ENCODE results near the gene B3GNT9. TPM values are rescaled to one million over a fixed set of nuclear protein-coding genes. Genes with fewer than 3 reads are reported as not detected.

The B3GNT9 gene
- total and polyA plus RNA-seq, 2 of the 8 experiments (the other 6 are each of a cell fraction or from before 2014, with no cell fraction given) = 3.5 to 9.0 TPM

DNA sequence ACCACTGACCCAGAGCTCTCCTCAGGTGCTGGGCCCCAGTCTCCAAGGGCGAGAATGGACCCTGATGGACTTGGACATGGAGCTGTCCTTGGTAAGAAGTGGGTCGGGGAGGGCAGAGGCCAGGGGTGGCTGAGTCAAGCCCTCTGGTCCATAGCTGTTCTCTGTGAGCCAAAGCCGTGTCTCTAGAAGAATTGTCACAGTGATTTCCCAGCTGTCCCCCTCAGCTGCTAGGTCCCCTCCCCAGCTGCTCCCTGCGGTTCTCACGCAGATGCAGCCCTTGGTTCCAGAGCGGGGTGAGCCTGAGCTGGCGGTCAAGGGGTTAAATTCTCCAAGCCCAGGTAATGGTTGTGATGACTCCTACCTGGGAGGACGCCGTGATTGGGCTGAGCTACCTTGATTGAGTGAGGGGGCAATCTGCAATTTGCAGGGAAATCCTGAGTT lies 18.2 kb upstream of the B3GNT9 start:
- no peak for FAIRE-seq
- H3K4me2 ChIP-seq (ENCODE audit: insufficient read depth in 1 of 2, low read depth in 2 of 2, low read length in 2 of 2) = peak overlapping the region; percentile 79 to 89
- H3K4me3 ChIP-seq (ENCODE audit: extremely low read depth in 1 of 4, insufficient read depth in 2 of 4, low read depth in 3 of 4, low read length in 4 of 4) = peak overlapping the region; percentile 17 to 65 (median 50); a peak in 7 of 8 replicates

More for the DNA sequence above, 18.2 kb upstream of the B3GNT9 start:
- H3K4me1 ChIP-seq (replicated peaks in 1 of 4; ENCODE audit: control insufficient read depth in 3 of 4, insufficient read depth in 4 of 4, low read length in 3 of 4) = peaks cover 0 to 38% (median 30%) of the 10 kb centered on the region in 4 experiments; a peak in 6 of 7 replicates
- H2BK5ac ChIP-seq (ENCODE audit: low read depth, low read length) = no peak overlapping the region
- H4K8ac ChIP-seq (ENCODE audit: extremely low read depth, insufficient read depth, low read length) = no peak overlapping the region
- H3K4ac ChIP-seq (replicated peaks; ENCODE audit: insufficient read length, low read depth, low read length) = no peak overlapping the region
- H3K79me2 ChIP-seq (ENCODE audit: control insufficient read depth in 1 of 2, insufficient read depth in 2 of 2, low read length in 2 of 2) = no peaks in the 10 kb centered on the region
- ChIA-PET CTCF (ENCODE audit: partially characterized antibody) (interaction anchor here (0.8 to 19.3 kb wide), 26 partner anchors 8 to 256 kb away, joined by 3 to 291 read pairs (median 4); partner anchors contain the start of genes B3GNT9, CES3, ELMO3 and EXOC3L1), POLR2A (ENCODE audit: partially characterized antibody) (interaction anchor here (1.4 to 2.7 kb wide), 2 partner anchors 8 to 20 kb away, joined by 4 to 11 read pairs; partner anchors contain the start of genes FBXL8 and TRADD)
- H3K27ac ChIP-seq (ENCODE audit: low read depth, low read length) = no peak overlapping the region
- 0 out of 2 replicates have a peak overlapping the region, but pooled peaks have one; percentile 31 for H2BK15ac ChIP-seq (ENCODE audit: low read length)
- no peak for TF ChIP-seq BCL11A (IDR thresholded peaks at IDR 0.05; ENCODE audit: low read depth in 2 of 2, low read length in 2 of 2)
- TF ChIP-seq RNF2 (IDR thresholded peaks at IDR 0.05; ENCODE audit: borderline replicate concordance, low read depth, low read length, missing control alignments, poor library complexity, severe bottlenecking) = peak; percentile 11
- 0 out of 2 replicates have a peak overlapping the region, but pooled peaks have one; percentile 71 for H2BK12ac ChIP-seq (ENCODE audit: low read depth, low read length)
- no peak overlapping the region for H3K14ac ChIP-seq (ENCODE audit: insufficient read length)
- H3K79me1 ChIP-seq (ENCODE audit: low read depth, low read length) = peaks cover 2% of the 10 kb centered on the region; the same call in 1 of the 2 replicates
- no peaks in the 10 kb centered on the region for H3K9me3 ChIP-seq (ENCODE audit: insufficient read depth in 2 of 2, low read depth in 1 of 2, low read length in 1 of 2)
- H2BK20ac ChIP-seq (ENCODE audit: low read length) = no peak overlapping the region
- no peak overlapping the region for H4K91ac ChIP-seq (replicated peaks; ENCODE audit: insufficient read length, low read length)
- no peak overlapping the region for H2AFZ ChIP-seq (ENCODE audit: low read length)
- no peak overlapping the region for H2BK120ac ChIP-seq (replicated peaks; ENCODE audit: low read depth, low read length)
- no peak for DNase-seq (ENCODE audit: low read depth in 1 of 2, low spot score in 2 of 2)
- H2AK5ac ChIP-seq (ENCODE audit: low read depth, low read length) = no peak overlapping the region
- peaks cover 16% of the 10 kb centered on the region for H3K23me2 ChIP-seq (ENCODE audit: low read depth, low read length)
- H3K23ac ChIP-seq (ENCODE audit: insufficient read length) = no peak overlapping the region
- 0 out of 2 replicates have a peak overlapping the region, but pooled peaks have one; percentile 44 for H3K18ac ChIP-seq (ENCODE audit: extremely low read depth, low read length)
- H3K27me3 ChIP-seq (replicated peaks in 1 of 4; ENCODE audit: control insufficient read depth in 3 of 4, extremely low read depth in 1 of 4, insufficient read depth in 3 of 4, low read length in 3 of 4) = peaks cover 80 to 97% (median 95%) of the 10 kb centered on the region in 4 experiments
- peaks cover 0 to 4% (median 0%) of the 10 kb centered on the region in 4 experiments; a peak in 1 of 8 replicates for H3K36me3 ChIP-seq (ENCODE audit: control insufficient read depth in 2 of 4, insufficient read depth in 4 of 4, low read length in 3 of 4)
- no peak overlapping the region for H3K56ac ChIP-seq (replicated peaks; ENCODE audit: insufficient read length, low read depth, low read length)
- no peak overlapping the region for H3K9ac ChIP-seq (replicated peaks in 1 of 4; ENCODE audit: extremely low read depth in 1 of 4, low read depth in 3 of 4, low read length in 3 of 4)
- peaks cover 2 to 19% of the 10 kb centered on the region in 2 experiments for H4K20me1 ChIP-seq (replicated peaks in 1 of 2; ENCODE audit: control insufficient read depth in 1 of 2, insufficient read depth in 2 of 2, low read length in 2 of 2)
- 19% methylated on average over 9 of the region's 9 CpGs; no CpG with 5 or more reads in 1 of the 2 experiments for WGBS, 2 experiments (ENCODE audit: extremely low coverage in 1 of 2, insufficient coverage in 1 of 2, insufficient read length in 1 of 2, insufficient replicate concordance in 2 of 2, low coverage in 1 of 2, low lambda C conversion rate in 2 of 2, missing lambda C conversion rate in 1 of 2)
- H4K5ac ChIP-seq (ENCODE audit: insufficient read length, low read depth, low read length) = no peak overlapping the region
